Measurements from ENCODE around the gene TMEM200A. TPM values are rescaled to one million over a fixed set of nuclear protein-coding genes. Genes with fewer than 3 reads are reported as not detected.

The TMEM200A gene
- total RNA-seq, 2 experiments from 2014 or later: 3.0 to 5.0 TPM

DNA sequence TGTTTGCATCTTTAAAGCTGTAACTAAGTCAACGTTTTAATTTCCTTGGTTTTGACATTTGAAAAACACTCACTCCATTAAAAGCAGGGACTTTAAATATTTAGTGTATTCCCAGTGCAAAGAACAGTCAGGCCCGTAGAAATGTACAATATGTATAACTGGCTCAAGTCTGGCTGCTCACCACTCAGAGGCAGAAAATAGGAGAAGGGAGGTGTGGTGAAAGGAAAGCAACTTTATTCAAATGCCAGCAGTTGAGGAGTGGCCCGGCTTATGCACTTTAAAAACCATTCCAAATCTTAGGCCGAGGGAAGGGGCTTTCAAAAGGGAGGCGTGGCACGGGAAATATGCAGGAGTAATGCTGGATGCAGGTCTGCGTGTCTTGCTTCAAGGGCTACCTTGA, 120.6 kb downstream of the TMEM200A start:
- H3K27ac Mint-ChIP-seq: no peak overlapping the region
- peaks cover 10% of the 10 kb centered on the region for H3K36me3 Mint-ChIP-seq
- H3K9me3 Mint-ChIP-seq (ENCODE audit: low read depth): peaks cover 11% of the 10 kb centered on the region
- ATAC-seq: no peak
- CTCF ChIA-PET: no interaction called here
- no peak for DNase-seq
- no peaks in the 10 kb centered on the region for H3K27me3 Mint-ChIP-seq
- no peak overlapping the region for H3K4me3 Mint-ChIP-seq
- peaks cover 26% of the 10 kb centered on the region for H3K4me1 Mint-ChIP-seq

DNA sequence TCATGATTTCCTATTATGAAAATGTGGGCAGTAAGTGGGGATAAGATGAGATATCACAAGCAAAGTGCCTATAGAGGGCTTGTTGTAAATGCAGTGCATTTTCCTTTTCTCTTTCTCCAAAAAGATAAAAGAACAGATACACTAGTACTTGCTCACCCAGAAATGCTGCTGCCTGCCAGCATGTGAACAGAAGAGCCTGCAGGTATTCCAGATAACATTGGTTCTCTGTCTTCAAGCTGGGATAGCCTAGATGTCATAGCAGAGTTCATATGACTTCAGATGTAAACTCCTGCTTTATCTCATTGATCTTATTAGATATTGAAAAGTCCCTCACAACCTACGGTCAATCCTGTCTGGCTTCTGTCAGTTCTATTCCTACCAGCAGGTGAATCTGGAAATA, 123.7 kb downstream of the TMEM200A start:
- Mint-ChIP-seq H3K27ac (no peak overlapping the region), H3K4me3 (no peak overlapping the region), H3K9me3 (ENCODE audit: low read depth) (peaks cover 12% of the 10 kb centered on the region), H3K36me3 (peaks cover 8% of the 10 kb centered on the region), H3K27me3 (no peaks in the 10 kb centered on the region), H3K4me1 (peaks cover 11% of the 10 kb centered on the region)
- CTCF ChIA-PET: no interaction called here
- no peak for ATAC-seq
- no peak for DNase-seq

Other genes with a start within 250 kb of the TMEM200A start
- gene SAMD3, start 143.1 kb upstream of the TMEM200A start, total RNA-seq: 10 to 100 TPM; 14.3 to 47.9 TPM

All from activated CD8-positive, alpha-beta memory T cell treated with anti-CD3 and anti-CD28 coated beads, Interleukin-2, amount 10 ng/mL, durations not matched to agents 7 days and 5 days (primary cell).